Choroid plexus epithelial cell (primary cell): Measurements from ENCODE around the gene GCNT4.
A peak's percentile ranks its signal among the peaks of the same experiment; 100 is the strongest.

Experiments used
- DNase-seq: peaks from one replicate; pipeline ENCODE4 v3.0.0-alpha.2; 2010; ENCODE audit warnings: low read depth
- H3K4me3 ChIP-seq: 2 replicates; pipeline ENCODE4 v1.5.1; 2011; ENCODE audit warnings: low read depth, mild to moderate bottlenecking, control low read depth, low read length, moderate library complexity
- TF ChIP-seq, protein P1 (sequence below): conservative IDR thresholded peaks from 2 replicates; pipeline ENCODE4 v1.5.1; 2011; ENCODE audit warnings: low read depth, mild to moderate bottlenecking, control low read depth, inconsistent platforms, low read length, moderate library complexity

Gene GCNT4

DNA sequence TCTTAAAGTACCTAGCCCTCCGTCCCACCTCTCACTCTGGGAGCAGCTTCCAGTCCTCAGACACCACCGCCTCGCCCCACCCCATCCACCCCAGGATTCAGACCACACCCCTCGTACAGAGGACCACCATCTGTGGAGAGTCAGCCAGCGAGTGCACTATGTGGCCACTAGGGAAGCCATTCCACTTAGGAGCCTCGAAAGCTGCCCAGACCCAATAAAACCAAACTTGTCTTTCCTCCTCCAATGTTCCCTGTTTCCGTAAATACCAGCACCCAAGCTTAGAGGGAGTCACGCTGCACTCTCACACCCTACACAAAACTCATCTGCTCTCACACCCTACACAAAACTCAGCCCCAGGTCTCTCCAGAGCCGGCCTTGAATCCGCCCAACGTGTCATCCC, 1.9 kb downstream of the GCNT4 start:
- no peak overlapping the region for H3K4me3 ChIP-seq
- TF ChIP-seq, protein P1, sequence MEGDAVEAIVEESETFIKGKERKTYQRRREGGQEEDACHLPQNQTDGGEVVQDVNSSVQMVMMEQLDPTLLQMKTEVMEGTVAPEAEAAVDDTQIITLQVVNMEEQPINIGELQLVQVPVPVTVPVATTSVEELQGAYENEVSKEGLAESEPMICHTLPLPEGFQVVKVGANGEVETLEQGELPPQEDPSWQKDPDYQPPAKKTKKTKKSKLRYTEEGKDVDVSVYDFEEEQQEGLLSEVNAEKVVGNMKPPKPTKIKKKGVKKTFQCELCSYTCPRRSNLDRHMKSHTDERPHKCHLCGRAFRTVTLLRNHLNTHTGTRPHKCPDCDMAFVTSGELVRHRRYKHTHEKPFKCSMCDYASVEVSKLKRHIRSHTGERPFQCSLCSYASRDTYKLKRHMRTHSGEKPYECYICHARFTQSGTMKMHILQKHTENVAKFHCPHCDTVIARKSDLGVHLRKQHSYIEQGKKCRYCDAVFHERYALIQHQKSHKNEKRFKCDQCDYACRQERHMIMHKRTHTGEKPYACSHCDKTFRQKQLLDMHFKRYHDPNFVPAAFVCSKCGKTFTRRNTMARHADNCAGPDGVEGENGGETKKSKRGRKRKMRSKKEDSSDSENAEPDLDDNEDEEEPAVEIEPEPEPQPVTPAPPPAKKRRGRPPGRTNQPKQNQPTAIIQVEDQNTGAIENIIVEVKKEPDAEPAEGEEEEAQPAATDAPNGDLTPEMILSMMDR, result peak; percentile 61
- DNase-seq, result peak; percentile 52

DNA sequence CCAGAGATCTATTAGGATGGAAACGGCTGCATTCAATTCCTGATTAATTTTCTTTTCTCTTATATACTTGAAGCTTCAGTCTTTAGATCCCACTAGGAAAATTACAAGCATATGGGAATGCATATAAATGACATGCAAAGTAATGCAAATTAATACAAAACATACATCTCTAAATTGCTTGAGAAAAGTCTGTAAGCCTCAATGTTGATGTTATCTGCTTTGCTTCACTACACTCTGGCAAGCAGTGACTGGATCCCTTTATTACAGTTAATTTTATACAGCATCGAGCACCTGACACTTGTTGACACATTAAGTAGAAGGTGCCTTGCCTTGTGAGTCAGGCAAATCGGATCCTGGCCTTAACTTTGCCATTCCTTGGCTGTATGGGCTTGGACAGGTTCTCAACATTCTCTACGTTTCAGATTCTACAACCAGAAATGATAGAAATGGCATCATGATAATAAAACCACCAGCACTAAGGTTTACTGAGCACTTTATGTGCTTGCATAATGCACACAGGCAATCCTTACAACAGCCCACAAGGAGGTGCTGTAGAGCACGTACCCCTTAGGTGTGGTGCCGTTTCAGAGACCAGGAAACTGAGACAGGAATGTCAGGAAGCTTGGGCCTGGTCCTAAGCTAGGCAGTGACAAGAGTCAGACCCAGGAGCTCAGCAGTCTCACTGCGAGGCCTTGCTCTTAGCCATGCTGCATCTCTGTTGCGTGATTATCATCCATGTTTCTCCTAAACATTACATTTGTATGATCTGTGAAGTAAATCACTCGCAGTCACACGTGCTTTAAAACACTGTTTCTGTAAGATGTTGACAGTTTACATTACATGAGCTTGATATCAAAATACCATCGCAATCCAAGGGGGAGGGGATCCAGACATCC, 2.7 kb downstream of the GCNT4 start:
- TF ChIP-seq, protein P1, result peak; percentile 90
- peak; percentile 80 for DNase-seq
- H3K4me3 ChIP-seq, result no peak overlapping the region

DNA sequence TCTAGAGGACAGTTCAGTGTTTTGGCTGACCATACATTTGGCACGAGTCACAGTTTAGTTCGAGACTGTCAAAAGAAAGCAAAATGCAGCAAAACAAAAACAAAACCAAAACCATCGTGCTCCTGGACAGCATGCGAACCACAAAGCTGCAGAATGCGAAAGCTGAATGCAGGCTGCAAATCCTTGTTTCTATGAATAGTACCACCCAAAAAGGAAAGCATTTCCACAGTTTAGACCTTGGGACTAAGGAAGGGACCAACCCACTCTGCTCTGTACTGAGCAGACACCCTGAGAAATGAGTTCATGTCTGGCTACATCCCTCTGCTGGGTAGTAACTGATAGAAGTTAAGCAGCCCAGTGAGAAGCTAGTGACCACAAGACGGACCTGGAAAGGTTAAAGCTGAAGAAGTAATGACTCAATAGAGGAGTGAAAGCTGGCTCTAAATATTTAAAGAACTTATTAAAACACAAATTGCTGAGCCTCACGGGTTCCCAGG, 3.9 kb downstream of the GCNT4 start:
- peak overlapping the region; percentile 17 for H3K4me3 ChIP-seq
- peak; percentile 70 for DNase-seq
- TF ChIP-seq, protein P1, result no peak

DNA sequence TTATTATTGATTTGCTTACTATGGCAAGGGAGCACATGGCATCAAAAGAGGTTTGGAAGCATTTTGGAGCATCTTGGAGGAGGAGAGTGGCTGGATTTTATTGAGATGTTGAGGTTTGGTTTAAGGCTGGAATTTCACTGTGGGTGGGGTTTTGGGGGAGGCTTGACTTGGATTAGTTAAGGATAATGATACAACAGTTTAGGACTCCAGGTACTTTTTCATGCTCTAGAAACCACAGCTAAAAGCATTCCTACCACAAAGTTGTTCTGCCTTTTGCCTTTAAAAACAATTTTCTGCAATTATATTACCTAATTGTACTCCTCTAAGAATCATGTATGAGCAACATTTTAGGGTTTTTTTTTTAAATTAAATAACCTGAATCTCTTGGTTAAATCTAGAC, 5.0 kb downstream of the GCNT4 start:
- no peak overlapping the region for H3K4me3 ChIP-seq
- TF ChIP-seq, protein P1, result no peak
- no peak for DNase-seq

DNA sequence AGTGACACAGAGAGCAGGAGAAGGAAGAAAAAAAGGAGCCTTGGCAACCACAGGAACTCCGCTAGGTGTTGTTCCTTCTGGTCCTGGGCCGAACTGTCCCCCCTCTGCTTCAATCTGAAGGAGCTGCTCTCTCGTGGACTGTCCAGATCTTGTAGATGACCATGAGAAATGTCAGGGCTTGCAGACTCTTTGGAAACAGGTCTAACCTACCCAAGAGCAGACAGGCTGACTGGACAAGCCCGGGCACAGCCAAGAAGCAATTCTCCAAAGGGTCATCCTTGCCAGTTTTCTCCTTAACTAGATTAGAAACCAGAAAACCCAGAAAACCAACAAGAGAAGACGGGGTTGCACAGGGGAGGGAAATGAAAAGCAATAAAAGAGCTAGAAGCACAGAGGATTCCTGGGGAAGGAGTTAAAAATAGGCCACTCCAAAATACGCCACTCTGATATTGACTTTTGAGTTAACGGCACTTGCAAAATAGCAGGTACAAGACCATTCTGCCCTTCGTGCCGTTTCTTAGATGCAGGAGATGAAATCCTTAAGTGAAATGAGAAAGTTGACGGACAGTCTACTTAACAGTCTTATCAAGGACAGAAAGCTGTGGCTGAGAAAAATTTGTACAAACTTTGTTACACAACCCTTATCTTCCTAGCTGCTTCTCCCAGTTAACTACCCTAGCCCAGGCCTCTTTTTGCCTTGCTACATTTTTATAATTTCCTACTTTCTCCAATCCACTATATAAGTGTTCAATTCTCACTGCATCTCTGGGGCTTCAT, 5.8 kb downstream of the GCNT4 start:
- DNase-seq, result peak; percentile 30
- TF ChIP-seq, protein P1, result no peak
- no peak overlapping the region for H3K4me3 ChIP-seq

DNA sequence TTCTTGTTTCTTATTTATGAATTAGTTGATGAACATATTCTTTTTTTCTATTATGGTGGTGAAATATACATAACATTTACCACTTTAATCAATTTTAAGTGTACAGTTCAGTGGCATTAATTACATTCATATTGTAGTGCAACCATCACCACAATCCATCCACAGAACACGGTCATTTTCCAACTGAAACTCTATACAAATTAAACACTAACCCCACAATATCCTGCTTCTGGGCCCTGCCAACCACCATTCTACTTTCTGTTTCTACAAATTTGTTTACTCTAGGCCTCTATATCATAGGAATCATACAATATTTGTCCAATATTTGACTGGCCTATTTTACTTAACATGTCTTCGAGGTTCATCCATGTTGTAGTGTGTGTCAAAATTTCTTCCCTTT, 7.3 kb downstream of the GCNT4 start:
- no peak for DNase-seq
- no peak overlapping the region for H3K4me3 ChIP-seq
- TF ChIP-seq, protein P1, result no peak
